ENCODE results near the gene EID1.

The EID1 gene

GRCh38 chr15:48913141-48913540, 35.2 kb downstream of the EID1 start:
- no peak for DNase-seq (ENCODE audit: low read depth)

- no peak for DNase-seq (ENCODE audit: low read depth)
Observed at GRCh38 chr15:48914717-48915116, 36.8 kb downstream of the EID1 start.

DNA sequence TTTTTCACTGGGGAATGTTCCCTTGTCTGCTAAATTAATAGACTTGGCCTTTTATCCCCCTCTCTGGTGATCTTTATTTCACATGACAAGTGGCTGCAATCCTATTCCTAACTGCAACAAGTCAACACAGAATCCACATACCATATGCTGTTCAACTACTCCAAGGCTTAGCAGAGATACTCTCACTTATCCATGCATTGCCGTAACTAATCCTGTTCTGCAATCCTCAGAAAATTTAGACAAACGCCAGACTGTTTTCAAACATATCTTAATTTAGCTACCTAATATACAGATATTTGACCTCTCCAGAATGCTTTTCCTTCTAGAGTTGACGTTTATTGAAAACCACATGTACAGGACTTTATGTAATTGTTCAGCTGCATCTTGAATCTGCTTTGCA, 37.9 kb downstream of the EID1 start:
- no peak for DNase-seq (ENCODE audit: low read depth)

DNA sequence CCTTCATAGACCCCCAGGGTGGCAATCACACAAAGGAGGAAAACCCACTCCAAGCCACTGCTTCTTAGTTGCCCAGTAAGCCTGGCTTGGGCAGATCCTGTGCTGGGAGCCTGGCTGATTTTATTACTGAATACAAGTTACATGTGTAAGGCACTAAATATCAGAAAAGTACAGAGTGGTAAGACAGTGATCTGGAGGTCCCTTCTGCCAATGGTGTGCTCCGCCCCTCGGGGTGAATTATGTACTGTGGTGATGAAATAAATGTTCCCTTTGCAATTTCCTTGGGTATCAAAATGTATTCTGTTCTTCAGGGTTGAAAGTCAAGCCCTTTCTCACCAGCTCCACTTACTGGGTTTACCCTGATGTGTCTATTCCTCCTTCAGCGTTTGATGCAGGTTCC, 38.8 kb downstream of the EID1 start:
- no peak for DNase-seq (ENCODE audit: low read depth)

DNA sequence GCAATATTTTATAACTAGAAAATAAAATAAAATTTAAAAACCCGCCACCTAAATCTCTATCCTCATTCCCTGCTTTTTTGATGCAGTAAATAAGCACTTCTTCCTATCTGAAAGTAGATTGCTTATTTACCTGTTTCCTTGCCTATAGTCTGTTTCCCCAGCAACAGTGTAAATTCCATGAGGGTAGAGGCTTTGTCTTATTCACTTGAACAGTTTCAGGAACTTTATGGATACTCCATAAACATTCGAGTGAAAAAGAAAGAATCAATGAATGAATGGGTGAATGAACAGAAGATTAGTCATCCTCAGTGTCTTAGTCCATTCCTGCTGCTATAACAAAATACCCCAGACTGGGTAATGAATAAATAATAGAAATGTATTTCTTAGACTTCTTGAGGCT, 44.1 kb downstream of the EID1 start:
- no peak for DNase-seq (ENCODE audit: low read depth)

GRCh38 chr15:48924528-48925393, 46.8 kb downstream of the EID1 start:
- no peak for DNase-seq (ENCODE audit: low read depth)

DNA sequence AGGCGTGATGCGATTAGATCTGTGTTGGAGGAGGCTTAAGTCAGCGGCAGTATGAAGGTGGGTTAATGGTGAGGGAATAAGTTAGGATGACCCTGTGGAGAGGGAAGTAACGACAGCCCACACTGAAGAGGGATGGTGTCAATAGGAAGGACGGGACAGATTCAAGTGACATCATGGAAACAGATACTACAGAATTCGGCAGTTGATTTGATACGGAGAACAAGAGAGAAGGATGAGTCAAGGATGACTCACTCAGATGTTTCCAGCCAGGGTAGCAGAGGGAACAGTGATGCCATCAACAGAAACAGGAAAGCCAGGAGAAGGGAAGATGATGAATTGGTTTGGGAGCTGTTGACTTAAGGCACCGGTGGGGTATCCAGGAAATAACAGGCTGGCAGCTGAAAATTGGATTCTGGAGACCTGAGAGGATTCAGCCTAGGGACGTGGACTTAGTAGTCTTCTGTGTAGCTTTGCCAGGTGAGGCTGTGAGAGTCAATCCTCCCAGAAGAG, 47.8 kb downstream of the EID1 start:
- DNase-seq (ENCODE audit: low read depth) = no peak

DNA sequence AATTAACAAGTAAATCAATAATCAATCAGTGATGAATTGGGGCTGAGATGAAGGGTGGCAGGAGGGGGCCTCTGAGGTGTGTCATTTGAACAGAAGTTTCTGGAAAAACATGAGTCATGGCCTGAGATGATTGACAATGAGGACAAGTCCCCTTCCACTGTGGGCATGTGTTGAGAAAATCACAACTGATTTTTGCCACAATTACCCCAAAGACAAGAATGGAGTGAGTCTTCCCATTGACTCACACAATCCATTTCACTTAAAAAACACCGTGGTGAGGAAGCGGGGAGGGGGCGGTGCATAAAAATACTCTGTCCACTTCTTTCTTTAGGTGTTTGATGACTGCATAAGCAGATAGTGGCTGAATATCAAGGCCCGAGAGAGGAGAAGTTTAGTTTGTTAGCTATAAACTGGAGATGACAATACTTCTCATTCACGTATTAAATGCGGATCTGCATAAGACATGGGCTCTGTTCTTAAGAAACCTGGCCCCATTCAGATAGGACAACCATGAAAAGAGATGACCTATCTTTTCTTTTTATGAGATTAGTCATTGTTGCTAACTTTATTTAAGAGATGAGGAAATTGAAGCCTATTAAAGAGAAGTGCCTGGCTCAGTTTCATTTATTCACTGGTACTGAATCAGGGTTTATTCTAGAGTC, 51.1 kb downstream of the EID1 start:
- DNase-seq (ENCODE audit: low read depth) = peak; percentile 23

GRCh38 chr15:48929661-48930060, 51.7 kb downstream of the EID1 start:
- no peak for DNase-seq (ENCODE audit: low read depth)

Measured in activated T-helper 9 cell treated with anti-CD3 and anti-CD28 coated beads, Interleukin-2, amount 50 U/mL, for 16 hours (primary cell).